ENCODE data around the gene BANP.
A peak's percentile ranks its signal among the peaks of the same experiment; 100 is the strongest.
"Not testable (repeated sequence)": the region's sequence is repeated elsewhere in the genome, so short reads cannot be mapped to it uniquely, and the experiment has no call there.

BANP gene

GRCh38 chr16:88088611-88089010 is 137.4 kb downstream of the BANP start:
- not testable (repeated sequence) for DNase-seq (ENCODE audit: low spot score)

- not testable (repeated sequence) for DNase-seq (ENCODE audit: low spot score)
Observed at GRCh38 chr16:88089071-88089470, 137.8 kb downstream of the BANP start.

- peak; percentile 41 for DNase-seq (ENCODE audit: low spot score)
Observed at GRCh38 chr16:88089632-88090376, 138.6 kb downstream of the BANP start.

- DNase-seq (ENCODE audit: low spot score): not testable (repeated sequence)
Observed at GRCh38 chr16:88090377-88091175, 139.3 kb downstream of the BANP start.

GRCh38 chr16:88091221-88091971 is 140.2 kb downstream of the BANP start:
- not testable (repeated sequence) for DNase-seq (ENCODE audit: low spot score)

- not testable (repeated sequence) for DNase-seq (ENCODE audit: low spot score)
Observed at GRCh38 chr16:88091972-88092302, 140.7 kb downstream of the BANP start.

GRCh38 chr16:88092791-88093555 is 141.7 kb downstream of the BANP start:
- DNase-seq (ENCODE audit: low spot score): not testable (repeated sequence)

GRCh38 chr16:88093556-88094252 is 142.5 kb downstream of the BANP start:
- DNase-seq (ENCODE audit: low spot score): not testable (repeated sequence)

GRCh38 chr16:88094253-88094575 is 143.0 kb downstream of the BANP start:
- not testable (repeated sequence) for DNase-seq (ENCODE audit: low spot score)

GRCh38 chr16:88094900-88095299 is 143.7 kb downstream of the BANP start:
- not testable (repeated sequence) for DNase-seq (ENCODE audit: low spot score)

- DNase-seq (ENCODE audit: low spot score): not testable (repeated sequence)
Observed at GRCh38 chr16:88096659-88097058, 145.4 kb downstream of the BANP start.

- DNase-seq (ENCODE audit: low spot score): peak; percentile 80
Observed at GRCh38 chr16:88098731-88099562, 147.7 kb downstream of the BANP start.

- DNase-seq (ENCODE audit: low spot score): no peak
Observed at GRCh38 chr16:88099563-88099890, 148.3 kb downstream of the BANP start.

GRCh38 chr16:88099956-88100355 is 148.7 kb downstream of the BANP start:
- DNase-seq (ENCODE audit: low spot score): not testable (repeated sequence)

- not testable (repeated sequence) for DNase-seq (ENCODE audit: low spot score)
Observed at GRCh38 chr16:88100801-88101622, 149.8 kb downstream of the BANP start.

GRCh38 chr16:88101623-88102105 is 150.4 kb downstream of the BANP start:
- not testable (repeated sequence) for DNase-seq (ENCODE audit: low spot score)

GRCh38 chr16:88102597-88102996 is 151.4 kb downstream of the BANP start:
- no peak for DNase-seq (ENCODE audit: low spot score)

- no peak for DNase-seq (ENCODE audit: low spot score)
Observed at GRCh38 chr16:88103011-88103410, 151.8 kb downstream of the BANP start.

GRCh38 chr16:88103581-88104188 is 152.5 kb downstream of the BANP start:
- DNase-seq (ENCODE audit: low spot score): no peak
